Measurements from ENCODE around the gene PPCDC. TPM values are rescaled to one million over a fixed set of nuclear protein-coding genes. Genes with fewer than 3 reads are reported as not detected.

PPCDC gene
- total RNA-seq, 1 experiment from 2014 or later: 18.0 TPM

GRCh38 chr15:75048394-75048793, 25.0 kb downstream of the PPCDC start (continued):
- no peak for TF ChIP-seq CBX3 (IDR thresholded peaks at IDR 0.05; ENCODE audit: low read depth)
- TF ChIP-seq POLR2AphosphoS5 (IDR thresholded peaks at IDR 0.05; ENCODE audit: low read depth, low read length): no peak
- TF ChIP-seq SP1 (IDR thresholded peaks at IDR 0.05; ENCODE audit: low read depth): no peak
- no peak for TF ChIP-seq ZNF274 (IDR thresholded peaks at IDR 0.05; ENCODE audit: low read depth, low read length)
- no peak for TF ChIP-seq ZBTB33 (IDR thresholded peaks at IDR 0.05; ENCODE audit: extremely low read depth, insufficient replicate concordance, low read length)
- no peak for TF ChIP-seq EZH2phosphoT487 (IDR thresholded peaks at IDR 0.05; ENCODE audit: borderline replicate concordance)
- TF ChIP-seq EGR1 (IDR thresholded peaks at IDR 0.05; ENCODE audit: low read depth): no peak

DNA sequence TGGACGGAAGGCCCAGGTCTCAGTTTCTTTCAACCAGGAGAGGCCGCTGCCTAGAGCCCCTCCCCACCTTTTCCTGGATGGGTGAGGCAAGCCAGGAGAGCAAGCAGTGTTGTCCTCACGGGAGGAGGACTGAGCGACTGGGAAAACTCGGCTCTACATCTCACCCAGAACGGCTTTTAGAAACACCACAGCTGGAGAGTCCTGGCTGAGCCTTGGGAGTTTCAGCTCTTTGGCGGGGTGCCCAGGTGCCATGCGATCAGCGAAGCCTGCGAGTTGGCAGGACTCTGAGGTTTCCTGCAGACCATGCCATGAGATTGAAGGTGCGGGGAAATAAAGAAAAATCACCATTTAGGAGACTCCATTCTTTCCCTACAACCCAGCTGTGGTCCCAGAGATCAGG, 26.0 kb downstream of the PPCDC start:
- DNase-seq (ENCODE audit: low read depth, low spot score) (no peak), ATAC-seq (no peak)
- ChIA-PET CTCF (no interaction called here), POLR2A (no interaction called here), RAD21 (ENCODE audit: low non-redundant PET in 1 of 2, low total read pairs in 2 of 2, uncharacterized antibody in 2 of 2, unreplicated experiment in 2 of 2) (no interaction called here)
- H3K9ac ChIP-seq (ENCODE audit: low read length): no peak overlapping the region
- TF ChIP-seq ATF3 (IDR thresholded peaks at IDR 0.05) (no peak), CEBPB (IDR thresholded peaks at IDR 0.05; ENCODE audit: low read depth) (no peak), FOSL1 (IDR thresholded peaks at IDR 0.05; ENCODE audit: low read depth) (no peak), ELF1 (IDR thresholded peaks at IDR 0.05; ENCODE audit: borderline replicate concordance, low read depth) (no peak), YY1 (IDR thresholded peaks at IDR 0.05; ENCODE audit: extremely low read depth, insufficient replicate concordance, low read depth, low read length) (no peak), POLR2A (IDR thresholded peaks at IDR 0.05; ENCODE audit: borderline replicate concordance, extremely low read depth, insufficient read depth, insufficient read length) (no peak), EGR1 (IDR thresholded peaks at IDR 0.05; ENCODE audit: low read depth) (no peak), POLR2AphosphoS5 (IDR thresholded peaks at IDR 0.05; ENCODE audit: low read depth, low read length) (no peak)
- no peak overlapping the region for H3K4me3 ChIP-seq (replicated peaks in 1 of 2; ENCODE audit: low read depth in 1 of 2, low read length in 2 of 2)
- no TSS peak for BruUV-seq (replicated peaks)
- peaks cover 13 to 15% of the 10 kb centered on the region in 2 experiments; a peak in 3 of 4 replicates for H3K4me1 ChIP-seq (ENCODE audit: control insufficient read depth in 1 of 2, insufficient read depth in 2 of 2, low read length in 2 of 2)
- H3K4me2 ChIP-seq (ENCODE audit: low read length): no peak overlapping the region
- intact Hi-C loops (cut with micrococcal nuclease): no loop called here
- H2AFZ ChIP-seq (ENCODE audit: low read depth, low read length, poor library complexity, severe bottlenecking): no peak overlapping the region
- H3K27me3 ChIP-seq (ENCODE audit: insufficient read depth, low read length): no peaks in the 10 kb centered on the region
- no peak overlapping the region for H3K27ac ChIP-seq (ENCODE audit: low read depth, low read length)
- H3K9me2 ChIP-seq (ENCODE audit: insufficient read depth): no peaks in the 10 kb centered on the region
- no peaks in the 10 kb centered on the region for H4K20me1 ChIP-seq (ENCODE audit: insufficient read depth)
- H3K79me2 ChIP-seq (ENCODE audit: insufficient read depth, low read length): no peaks in the 10 kb centered on the region
- no peaks in the 10 kb centered on the region for H3K9me3 ChIP-seq (ENCODE audit: control insufficient read depth in 1 of 2, insufficient read depth in 1 of 2, low read depth in 1 of 2, low read length in 2 of 2)
- peaks cover 2 to 22% of the 10 kb centered on the region in 2 experiments; a peak in 1 of 4 replicates for H3K36me3 ChIP-seq (ENCODE audit: control insufficient read depth in 1 of 2, insufficient read depth in 2 of 2, low read length in 2 of 2)
